MM.1S (cell line): Measurements from ENCODE around the gene C1orf21.

Experiments
- DNase-seq: peaks from one replicate; pipeline ENCODE4 v3.0.0-alpha.2; 2015
- H2AFZ ChIP-seq: fragments of 300-600 bp; sonication (generic); 2 replicates; pipeline ENCODE4 v1.6.0; 2016; ENCODE audit warnings: antibody characterized with exemption, low read length
- H3F3A ChIP-seq: fragments of 300-600 bp; sonication (generic); 2 replicates; pipeline ENCODE4 v1.6.1; 2016; ENCODE audit warnings: mild to moderate bottlenecking, antibody characterized with exemption, low read length, moderate library complexity, mixed read lengths; ENCODE audit not compliant: insufficient read depth
- H3K27ac ChIP-seq: fragments of 300-600 bp; sonication (generic); 2 replicates; pipeline ENCODE4 v1.5.1; 2016; ENCODE audit warnings: mild to moderate bottlenecking, low read length
- H3K27me3 ChIP-seq: fragments of 300-600 bp; sonication (generic); replicated peaks from 2 replicates; pipeline ENCODE4 v1.6.0; 2016; ENCODE audit warnings: low read length; ENCODE audit not compliant: insufficient read depth
- H3K36me3 ChIP-seq: fragments of 300-600 bp; sonication (generic); replicated peaks from 2 replicates; pipeline ENCODE4 v1.6.1; 2016; ENCODE audit warnings: mild to moderate bottlenecking, low read length, mixed read lengths; ENCODE audit not compliant: insufficient read depth
- H3K4me1 ChIP-seq: fragments of 300-600 bp; sonication (generic); 2 replicates; pipeline ENCODE4 v1.6.1; 2016; ENCODE audit warnings: low read length, mixed read lengths
- H3K4me2 ChIP-seq: fragments of 300-600 bp; sonication (generic); 2 replicates; pipeline ENCODE4 v1.6.0; 2016; ENCODE audit warnings: low read depth, low read length
- H3K4me3 ChIP-seq: fragments of 300-600 bp; sonication (generic); 2 replicates; pipeline ENCODE4 v1.5.1; 2016; ENCODE audit warnings: low read length, mixed read lengths
- H3K79me2 ChIP-seq: fragments of 300-600 bp; sonication (generic); 2 replicates; pipeline ENCODE4 v1.6.1; 2016; ENCODE audit warnings: mixed run types, low read length, mixed read lengths
- H3K9ac ChIP-seq: fragments of 300-600 bp; sonication (generic); 2 replicates; pipeline ENCODE4 v1.6.1; 2016; ENCODE audit warnings: low read length, mixed read lengths
- H3K9me2 ChIP-seq: fragments of 300-600 bp; sonication (generic); replicated peaks from 2 replicates; pipeline ENCODE4 v1.6.1; 2016; ENCODE audit warnings: mild to moderate bottlenecking, low read length, mixed read lengths; ENCODE audit not compliant: insufficient read depth
- H3K9me3 ChIP-seq: fragments of 300-600 bp; sonication (generic); replicated peaks from 2 replicates; pipeline ENCODE4 v1.6.1; 2016; ENCODE audit warnings: mild to moderate bottlenecking, low read length, mixed read lengths; ENCODE audit not compliant: insufficient read depth
- H4K20me1 ChIP-seq: fragments of 300-600 bp; sonication (generic); 2 replicates; pipeline ENCODE4 v1.6.1; 2016; ENCODE audit warnings: mild to moderate bottlenecking, low read length, moderate library complexity, mixed read lengths; ENCODE audit not compliant: insufficient read depth
- CTCF ChIP-seq: fragments of 300-600 bp; sonication (generic); IDR thresholded peaks from 2 replicates; pipeline ENCODE4 v1.5.1; 2016; ENCODE audit warnings: antibody characterized with exemption, low read length, mixed read lengths
- EZH2 ChIP-seq: fragments of 300-600 bp; sonication (generic); optimal IDR thresholded peaks from 2 replicates; pipeline ENCODE3; 2017; ENCODE audit warnings: low read depth, mild to moderate bottlenecking, antibody characterized with exemption, low read length, mixed read lengths
- EZH2phosphoT487 ChIP-seq: fragments of 300-600 bp; sonication (generic); IDR thresholded peaks from 2 replicates; pipeline ENCODE4 v1.6.1; 2018; ENCODE audit warnings: antibody characterized with exemption, low read length

Gene C1orf21

DNA sequence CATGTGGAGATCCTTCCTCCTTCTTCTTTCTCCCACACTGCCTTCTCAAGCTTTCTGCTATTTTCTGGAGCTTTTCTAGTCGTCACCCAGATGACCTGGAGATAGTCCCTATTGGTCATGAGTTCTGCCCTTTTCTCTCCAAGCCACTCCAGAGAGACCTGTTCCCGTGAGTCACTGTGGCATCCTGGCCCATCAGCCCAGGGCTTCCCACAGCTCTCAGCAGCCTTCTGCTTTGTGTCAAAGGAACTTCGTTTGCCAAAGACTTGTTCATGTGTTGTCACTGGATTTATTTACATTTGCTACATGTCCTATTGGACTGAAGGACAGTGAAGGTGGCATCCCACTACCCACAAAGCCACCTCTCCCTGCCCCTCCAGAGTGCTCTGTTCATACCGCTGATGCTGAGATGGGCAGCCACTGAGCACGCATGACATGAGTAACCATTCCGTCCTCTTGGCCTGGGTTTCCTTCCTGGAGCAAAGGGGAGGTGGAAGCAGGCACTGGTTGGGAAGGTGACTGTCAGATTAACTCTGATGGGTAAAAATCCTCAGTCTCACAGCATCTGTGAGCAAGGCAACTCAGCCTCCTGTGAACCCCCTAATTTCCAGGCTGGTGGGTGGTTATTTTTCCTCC is 248.6 kb downstream of the C1orf21 start:
- no peaks in the 10 kb centered on the region for H3K9me3 ChIP-seq
- H4K20me1 ChIP-seq, result no peaks in the 10 kb centered on the region
- no peaks in the 10 kb centered on the region for H3K4me1 ChIP-seq
- no peak overlapping the region for H3K4me3 ChIP-seq
- no peaks in the 10 kb centered on the region for H3K27me3 ChIP-seq
- no peaks in the 10 kb centered on the region for H3K79me2 ChIP-seq
- H3K9me2 ChIP-seq, result no peaks in the 10 kb centered on the region
- H3K36me3 ChIP-seq, result no peaks in the 10 kb centered on the region
- H3K9ac ChIP-seq, result no peak overlapping the region
- DNase-seq, result no peak
- H3K4me2 ChIP-seq, result no peak overlapping the region
- H2AFZ ChIP-seq, result no peak overlapping the region
- H3K27ac ChIP-seq, result no peak overlapping the region
- TF ChIP-seq CTCF (no peak), EZH2phosphoT487 (no peak), EZH2 (no peak)
- no peaks in the 10 kb centered on the region for H3F3A ChIP-seq

DNA sequence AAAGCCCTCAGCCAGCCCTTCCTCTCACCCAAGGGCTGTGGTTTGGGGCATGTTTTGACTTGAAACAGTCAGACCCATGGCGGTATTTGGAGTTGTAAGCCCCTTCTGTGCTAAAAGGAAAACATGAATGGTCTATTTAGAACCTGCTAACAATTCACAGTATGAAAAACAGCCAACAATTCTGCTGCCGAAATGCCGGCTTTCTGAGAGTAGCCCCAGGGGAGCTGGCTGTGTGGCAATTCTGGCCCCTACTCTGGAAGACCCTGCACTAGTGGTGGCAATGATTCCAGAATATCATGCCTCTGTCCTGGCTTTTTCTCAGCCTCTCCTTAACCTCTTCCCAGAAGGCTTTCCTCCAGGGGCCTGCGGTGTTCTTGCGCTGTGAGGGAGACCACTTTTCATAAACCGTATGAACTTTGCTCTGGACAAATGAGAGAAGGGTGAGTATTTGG is 249.2 kb downstream of the C1orf21 start:
- DNase-seq, result no peak
- TF ChIP-seq CTCF (no peak), EZH2phosphoT487 (no peak), EZH2 (no peak)
- Histone ChIP-seq H3K27me3 (no peaks in the 10 kb centered on the region), H3K4me1 (no peaks in the 10 kb centered on the region), H3K9me3 (no peaks in the 10 kb centered on the region), H3K9me2 (no peaks in the 10 kb centered on the region), H3K4me2 (no peak overlapping the region), H2AFZ (no peak overlapping the region), H3K4me3 (no peak overlapping the region), H3K9ac (no peak overlapping the region), H3K79me2 (no peaks in the 10 kb centered on the region), H3K27ac (no peak overlapping the region), H4K20me1 (no peaks in the 10 kb centered on the region), H3F3A (no peaks in the 10 kb centered on the region), H3K36me3 (no peaks in the 10 kb centered on the region)

- Histone ChIP-seq H3K4me2 (no peak overlapping the region), H3K27me3 (no peaks in the 10 kb centered on the region), H3K36me3 (no peaks in the 10 kb centered on the region), H3K4me1 (no peaks in the 10 kb centered on the region), H4K20me1 (no peaks in the 10 kb centered on the region), H3K9ac (no peak overlapping the region), H3K27ac (no peak overlapping the region), H3K4me3 (no peak overlapping the region), H3K9me3 (no peaks in the 10 kb centered on the region), H2AFZ (no peak overlapping the region), H3K9me2 (no peaks in the 10 kb centered on the region), H3K79me2 (no peaks in the 10 kb centered on the region), H3F3A (no peaks in the 10 kb centered on the region)
- DNase-seq, result no peak
- TF ChIP-seq EZH2 (no peak), EZH2phosphoT487 (no peak), CTCF (no peak)
Observed at GRCh38 chr1:184637664-184638240, 250.9 kb downstream of the C1orf21 start.
